AG10803 (cell line): Measurements from ENCODE around the gene SPIN3.
"Not testable (repeated sequence)": the region's sequence is repeated elsewhere in the genome, so short reads cannot be mapped to it uniquely, and the experiment has no call there.

Experiments
- DNase-seq: peaks from one replicate; pipeline ENCODE4 v3.0.0; 2010; ENCODE audit warnings: low read depth
- H3K4me3 ChIP-seq: 2 replicates; pipeline ENCODE4 v1.5.1; 2011; ENCODE audit warnings: mild to moderate bottlenecking, low read length, control low read depth
- CTCF ChIP-seq: conservative IDR thresholded peaks from 2 replicates; pipeline ENCODE4 v1.5.1; 2011; ENCODE audit warnings: mild to moderate bottlenecking, low read length, control low read depth, inconsistent platforms

Gene SPIN3

DNA sequence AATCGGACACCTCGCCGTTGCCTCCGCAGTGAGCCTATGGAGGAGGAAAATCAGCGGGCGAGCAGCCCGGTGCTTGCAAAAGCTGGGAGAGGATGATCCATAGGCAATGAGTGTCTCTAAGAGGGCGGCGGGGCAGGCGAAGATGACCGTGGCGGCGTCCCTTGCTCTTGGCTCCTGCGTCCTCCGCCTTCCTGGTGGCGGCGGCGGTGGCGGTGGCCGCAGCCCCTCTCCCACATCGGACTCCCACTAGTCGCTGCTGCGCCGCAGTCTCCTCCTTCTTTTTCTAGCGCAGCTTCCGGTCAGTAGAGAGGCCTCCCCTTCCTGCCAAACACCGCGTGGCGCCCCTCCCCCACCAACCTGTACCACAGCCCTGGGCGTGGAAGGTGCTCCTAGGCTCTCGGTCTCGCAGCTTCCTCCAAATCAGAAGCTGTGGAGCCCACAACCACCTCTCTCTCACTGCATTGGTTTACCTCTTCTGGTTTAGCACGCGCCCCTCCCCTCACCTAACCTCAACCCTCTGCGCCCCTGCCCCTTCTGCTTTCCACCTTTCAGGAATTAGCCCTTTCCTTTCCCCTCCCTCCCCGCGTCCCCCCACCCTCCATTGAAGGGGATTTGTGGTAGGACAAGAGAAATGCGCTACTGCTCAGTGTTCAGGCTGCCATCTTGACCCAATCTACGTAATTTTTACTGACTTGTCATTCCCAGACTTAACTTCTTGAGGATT, at the start of gene SPIN3:
SPIN3 (minus strand) TSS at position 271 of the 724 bp plus-strand sequence. CDS start 594 bp downstream, outside the sequence.
- DNase-seq = peak; percentile 58
- no peak for TF ChIP-seq CTCF
- H3K4me3 ChIP-seq = peak within 1 kb of the TSS; percentile 75

DNA sequence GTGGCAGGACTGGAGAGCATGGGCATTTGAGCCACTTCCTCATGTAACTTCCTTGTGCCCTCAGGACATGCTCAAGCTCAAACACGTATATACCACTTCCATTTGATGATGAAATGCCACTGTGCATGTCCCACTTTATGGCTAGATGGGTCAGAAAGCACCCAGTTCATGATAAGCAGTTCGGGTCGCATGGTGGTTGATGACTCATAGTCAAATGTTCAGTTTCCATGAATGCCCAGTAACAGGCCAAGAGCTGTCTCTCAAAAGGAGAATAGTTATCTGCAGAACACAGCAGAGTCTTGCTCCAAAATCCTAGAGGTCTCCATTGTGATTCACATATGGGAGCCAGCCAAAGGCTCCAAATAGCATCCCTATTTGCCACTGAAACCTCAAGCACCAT, 48.9 kb upstream of the SPIN3 start:
- no peak overlapping the region for H3K4me3 ChIP-seq
- DNase-seq = no peak
- TF ChIP-seq CTCF = no peak

GRCh38 chrX:57037265-57037664, 41.9 kb upstream of the SPIN3 start:
- DNase-seq, H3K4me3 ChIP-seq: not testable (repeated sequence)

GRCh38 chrX:56994375-56995270, 718 bp downstream of the SPIN3 start:
- TF ChIP-seq CTCF = no peak
- DNase-seq = peak; percentile 1
- peak overlapping the region; percentile 75 for H3K4me3 ChIP-seq

GRCh38 chrX:56987741-56988140, 7.6 kb downstream of the SPIN3 start:
- H3K4me3 ChIP-seq = no peak overlapping the region
- no peak for DNase-seq
- no peak for TF ChIP-seq CTCF

DNA sequence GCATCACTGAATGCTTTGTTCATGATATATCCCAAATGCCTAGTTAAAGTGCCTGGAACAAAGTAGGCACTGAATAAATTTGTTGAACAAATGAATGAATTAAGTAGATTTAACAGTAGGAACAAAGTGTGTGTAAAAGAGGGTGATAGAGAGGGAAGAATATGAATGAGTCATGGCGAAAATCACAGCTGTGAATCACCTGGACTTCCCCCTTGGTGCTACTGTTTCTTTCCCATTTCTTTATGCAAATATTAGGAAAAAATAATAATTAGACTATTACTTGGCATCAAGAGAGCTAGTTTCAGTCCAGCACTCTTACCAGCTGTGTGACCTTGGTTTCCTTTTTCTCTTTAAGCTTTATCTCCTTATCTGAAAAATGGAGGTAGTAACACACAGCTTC, 9.2 kb downstream of the SPIN3 start:
- TF ChIP-seq CTCF = no peak
- H3K4me3 ChIP-seq = no peak overlapping the region
- DNase-seq = no peak

DNA sequence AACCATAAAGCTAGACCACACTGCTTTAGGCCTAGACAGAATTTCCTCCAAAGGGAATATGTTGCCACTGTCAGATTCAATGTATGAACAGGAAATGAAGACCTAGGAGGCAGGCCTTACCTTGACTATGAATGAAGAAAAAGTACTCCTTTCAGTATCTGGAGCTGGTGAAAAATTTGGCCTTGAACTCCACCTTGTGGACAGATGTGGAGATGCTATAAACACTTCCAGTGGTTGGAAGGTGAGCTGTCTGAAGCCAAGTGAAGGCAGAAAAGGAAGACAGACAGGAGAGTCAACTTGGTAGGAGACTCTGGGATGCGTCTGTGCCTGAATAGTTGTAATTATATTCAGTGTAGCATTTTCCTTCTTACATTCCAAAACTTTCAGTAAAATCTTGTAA, 17.2 kb downstream of the SPIN3 start:
- H3K4me3 ChIP-seq = no peak overlapping the region
- TF ChIP-seq CTCF = peak; percentile 67
- DNase-seq = peak; percentile 31
